GM21825 (cell line): Measurements from ENCODE around the gene MOB3A.

Experiments used
- ATAC-seq: cut with Tn5 transposase; IDR thresholded peaks from one replicate; pipeline ENCODE4 v1.9.1; 2021; ENCODE audit warnings: mild to moderate bottlenecking, moderate library complexity; ENCODE audit not compliant: unreplicated experiment

MOB3A gene

GRCh38 chr19:2083174-2083854 lies 12.8 kb downstream of the MOB3A start:
- ATAC-seq: no peak

GRCh38 chr19:2081873-2082810 lies 14.0 kb downstream of the MOB3A start:
- no peak for ATAC-seq

DNA sequence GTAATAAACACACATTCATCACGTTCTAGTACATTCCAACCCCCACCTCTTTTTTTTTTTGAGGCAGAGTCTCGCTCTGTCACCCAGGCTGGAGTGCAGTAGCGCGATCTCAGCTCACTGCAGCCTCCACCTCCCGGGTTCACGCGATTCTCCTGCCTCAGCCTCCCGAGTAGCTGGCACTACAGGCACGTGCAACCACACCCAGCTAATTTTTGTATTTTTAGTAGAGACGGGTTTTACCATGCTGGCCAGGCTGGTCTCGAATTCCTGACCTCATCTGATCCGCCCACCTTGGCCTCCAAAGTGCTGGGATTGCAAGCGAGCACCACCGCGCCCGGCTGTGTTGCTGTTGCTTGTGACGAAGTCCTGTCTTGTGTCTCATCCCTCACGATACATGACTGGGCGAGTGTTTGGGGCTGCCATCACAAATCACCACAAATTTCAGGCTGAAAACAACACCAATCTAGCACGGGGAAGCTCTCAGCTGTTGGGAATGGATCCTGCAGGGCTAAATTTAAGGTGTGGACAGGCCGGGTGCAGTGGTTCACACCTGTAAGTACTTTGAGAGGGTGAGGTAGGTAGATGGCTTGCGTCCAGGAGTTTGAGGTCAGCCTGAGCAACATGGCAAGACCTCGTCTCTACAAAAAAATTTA lies 15.7 kb downstream of the MOB3A start:
- no peak for ATAC-seq

GRCh38 chr19:2079865-2080301 lies 16.2 kb downstream of the MOB3A start:
- ATAC-seq: no peak

GRCh38 chr19:2079076-2079864 lies 16.9 kb downstream of the MOB3A start:
- ATAC-seq: no peak

DNA sequence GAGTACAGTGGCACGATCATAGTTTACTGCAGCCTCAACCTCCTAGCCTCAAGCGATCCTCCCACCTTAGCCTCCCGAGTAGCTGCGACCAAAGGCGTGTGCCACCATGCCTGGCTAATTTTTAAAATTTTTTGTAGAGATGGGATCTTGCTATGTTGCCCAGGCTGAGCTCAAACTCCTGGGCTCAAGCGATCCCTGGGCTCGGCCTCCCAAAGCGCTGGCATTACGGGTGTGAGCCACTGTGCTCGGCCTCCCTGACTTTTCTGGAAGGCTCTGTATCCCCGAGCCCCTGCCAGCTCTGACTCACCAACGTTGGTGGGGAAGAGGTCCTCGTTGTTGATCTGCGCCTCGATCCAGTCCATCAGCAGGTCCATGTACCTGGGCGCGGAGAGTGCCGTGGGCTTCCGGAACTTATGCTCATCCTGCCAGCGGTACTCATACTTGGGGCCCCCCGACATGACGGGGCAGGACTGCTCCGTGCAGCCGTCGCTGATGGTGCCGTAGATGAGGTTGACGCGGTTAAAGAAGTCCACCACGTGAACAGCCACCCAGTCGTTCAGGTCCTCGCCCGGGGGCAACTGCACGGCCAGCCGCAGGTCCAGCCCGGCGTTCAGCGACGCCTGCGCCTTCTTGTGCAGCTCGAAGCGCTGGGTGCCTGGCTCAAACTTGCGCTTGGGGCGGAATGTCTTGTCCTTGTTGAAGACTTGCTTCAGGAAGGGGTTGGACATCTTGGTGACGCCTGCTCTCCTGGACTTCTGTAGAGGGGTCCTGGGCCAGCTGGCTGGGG lies 18.1 kb downstream of the MOB3A start:
- no peak for ATAC-seq

- ATAC-seq: no peak
These were observed 18.7 kb downstream of the MOB3A start for GRCh38 chr19:2077398-2077797.

- ATAC-seq: no peak
These were observed 19.6 kb downstream of the MOB3A start for GRCh38 chr19:2076526-2076944.

DNA sequence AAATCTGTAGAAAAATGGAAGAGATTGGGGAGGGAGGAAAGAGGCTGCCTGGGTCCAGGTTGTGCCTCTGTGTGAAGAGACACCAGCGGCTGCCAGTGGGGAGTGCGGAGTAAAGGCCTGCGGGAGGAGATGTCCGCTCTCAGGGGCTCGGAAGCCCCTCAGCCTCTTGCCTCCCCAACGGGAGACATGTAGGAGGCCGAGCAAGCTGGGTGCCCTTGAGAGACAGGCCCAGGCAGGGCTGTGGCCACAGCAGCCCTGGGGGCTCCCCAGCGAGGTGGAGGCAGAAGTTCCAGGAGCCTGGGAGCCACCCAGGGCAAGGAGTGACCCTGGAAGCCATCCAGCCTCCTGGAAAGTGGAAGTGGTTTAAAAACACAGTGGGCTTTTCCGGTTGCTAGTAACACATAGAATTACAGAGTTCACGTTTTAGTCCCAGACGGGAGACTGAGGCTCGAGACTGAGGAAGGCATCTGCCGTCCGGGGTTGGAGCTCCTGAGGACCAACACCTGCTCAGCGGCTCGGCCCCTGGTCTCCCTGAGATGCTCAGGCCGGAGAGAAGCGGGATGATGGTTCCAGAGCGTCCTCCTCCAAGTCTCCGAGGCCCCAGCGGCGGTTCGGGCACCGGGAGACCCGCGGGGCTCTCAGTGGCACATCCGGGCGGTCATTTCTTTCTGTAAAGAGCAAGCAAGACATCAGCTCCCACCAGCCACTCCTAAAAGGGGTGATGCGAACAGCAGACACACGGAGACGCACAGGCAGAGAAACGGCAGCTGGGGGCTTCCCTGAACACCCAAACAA lies 23.2 kb downstream of the MOB3A start:
- no peak for ATAC-seq

DNA sequence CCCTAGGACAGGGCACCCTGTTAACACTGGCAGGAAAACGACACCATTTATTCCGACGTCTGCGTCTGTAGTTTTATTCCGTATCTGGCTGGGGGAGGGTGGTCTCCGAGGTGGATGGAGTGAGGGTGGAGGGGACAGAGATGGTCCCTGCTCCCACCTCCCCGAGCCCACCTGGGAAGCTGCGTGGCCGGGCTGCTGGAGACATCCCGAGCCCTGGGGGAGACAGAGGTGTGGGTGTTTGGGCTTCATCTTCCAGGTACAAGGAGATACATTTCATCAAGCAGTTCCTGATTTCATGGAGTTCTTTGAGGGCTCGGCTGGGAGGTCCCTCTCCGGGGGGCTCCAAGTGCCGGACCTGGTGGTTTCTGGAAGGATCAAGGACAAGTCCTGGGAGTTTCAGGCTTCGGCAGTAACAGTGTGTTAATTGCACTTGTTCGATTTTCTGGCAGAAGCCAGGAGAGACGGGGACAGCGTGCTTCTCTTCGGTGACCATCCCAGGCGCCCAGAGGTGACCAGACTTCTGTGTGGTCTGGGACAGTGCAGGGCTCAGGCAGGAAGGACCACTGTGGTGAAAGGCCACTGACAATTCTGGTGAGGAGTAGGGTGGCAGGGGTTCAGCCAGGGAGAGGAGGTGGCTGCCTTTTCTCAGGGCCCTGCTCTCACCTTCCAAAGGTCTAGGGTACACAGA lies 25.0 kb downstream of the MOB3A start:
- no peak for ATAC-seq

GRCh38 chr19:2070436-2070827 lies 25.7 kb downstream of the MOB3A start:
- no peak for ATAC-seq

DNA sequence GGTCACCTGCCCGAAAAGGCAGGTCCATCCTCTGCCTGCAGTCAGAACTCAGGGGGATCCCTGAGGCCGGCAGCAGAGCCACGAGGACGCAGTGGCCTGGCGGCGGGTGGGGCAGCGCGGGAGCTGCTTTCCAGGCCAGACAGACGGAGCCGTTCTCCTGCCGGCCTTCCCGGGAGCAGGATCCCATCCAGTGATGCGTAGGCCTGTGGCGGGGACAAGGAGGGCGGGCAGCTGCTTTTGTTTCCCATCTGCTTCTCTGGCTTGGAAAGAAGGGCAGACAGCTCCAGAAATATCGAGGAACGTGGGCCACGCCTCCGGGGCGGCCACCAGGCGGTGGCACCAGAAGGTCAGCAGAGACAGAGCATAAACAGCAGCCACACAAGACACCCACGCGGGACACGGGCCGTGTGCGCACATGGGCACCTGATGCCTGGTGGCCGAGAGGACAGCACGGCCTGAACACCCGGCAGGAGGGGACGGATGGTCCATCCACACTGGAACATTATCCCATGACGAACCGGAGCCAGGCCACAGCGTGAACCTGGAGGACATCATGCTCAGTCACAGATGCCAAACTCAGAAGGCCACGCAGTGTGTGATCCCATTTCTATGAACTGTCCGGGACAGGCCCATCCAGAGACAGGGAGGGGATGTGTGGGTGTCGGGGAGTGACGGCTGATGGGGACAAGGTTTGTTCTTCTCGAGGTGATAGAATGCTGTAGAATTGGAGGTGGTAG lies 31.2 kb downstream of the MOB3A start:
- no peak for ATAC-seq

DNA sequence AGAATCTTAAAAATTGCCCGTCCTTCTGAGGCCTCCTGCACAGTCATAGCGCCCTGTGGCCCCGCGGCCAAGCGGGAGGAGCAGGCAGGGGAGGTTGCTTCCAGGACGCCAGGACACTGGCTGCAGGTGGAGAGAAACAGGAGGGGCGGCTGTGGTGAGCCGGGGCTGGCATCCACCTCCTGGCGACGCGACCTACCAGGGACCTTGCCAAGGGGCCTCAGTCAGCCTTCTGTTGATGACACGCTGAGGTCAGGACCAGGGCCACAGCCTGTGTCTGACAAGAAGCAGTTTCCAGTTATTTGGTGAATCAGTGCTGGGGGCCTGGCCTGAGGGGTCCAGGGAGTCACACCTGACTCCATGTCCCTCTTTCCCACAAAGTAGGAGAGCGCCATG lies 31.7 kb downstream of the MOB3A start:
- ATAC-seq: no peak

DNA sequence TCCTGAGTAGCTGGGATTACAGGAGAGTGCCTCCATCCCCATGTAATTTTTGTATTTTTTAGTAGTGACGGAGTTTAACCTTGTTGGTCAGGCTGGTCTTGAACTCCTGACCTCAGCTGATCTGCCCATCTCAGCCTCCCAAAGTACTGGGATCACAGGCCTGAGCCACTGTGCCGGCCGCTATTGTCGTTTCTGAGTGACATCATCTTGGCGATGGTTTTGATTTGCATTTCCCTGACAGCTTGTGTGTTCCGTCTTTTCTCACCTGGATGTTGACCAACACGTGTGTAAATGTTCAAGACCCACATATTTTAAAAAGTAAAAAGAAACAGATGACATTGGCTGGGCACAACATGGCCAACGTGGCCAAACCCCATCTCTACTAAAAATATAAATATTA lies 32.3 kb downstream of the MOB3A start:
- no peak for ATAC-seq

- no peak for ATAC-seq
These were observed 33.4 kb downstream of the MOB3A start for GRCh38 chr19:2062770-2063169.

DNA sequence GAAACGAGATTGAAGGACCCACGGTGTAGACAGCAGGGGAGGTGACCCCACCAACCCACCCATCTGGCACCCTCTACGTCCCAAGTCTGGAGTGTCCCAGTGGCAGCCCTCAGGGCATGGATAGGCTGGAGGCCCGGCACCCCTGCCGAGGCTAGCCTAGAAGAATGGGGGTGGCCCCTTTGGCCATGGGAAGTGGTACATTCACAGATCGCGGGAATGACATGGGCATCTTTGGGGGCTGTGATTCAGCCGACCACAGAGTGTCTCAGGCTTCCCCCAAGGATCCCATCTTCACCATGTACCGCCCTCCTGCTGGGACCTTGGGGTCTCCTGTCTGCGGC lies 33.8 kb downstream of the MOB3A start:
- ATAC-seq: no peak

- peak; percentile 61 for ATAC-seq
These were observed 34.4 kb downstream of the MOB3A start for GRCh38 chr19:2061495-2062388.
